GM12878 (cell line): ENCODE data around the gene PPIA. TPM values are rescaled to one million over a fixed set of nuclear protein-coding genes. Genes with fewer than 3 reads are reported as not detected.

ENCODE experiments used
- ATAC-seq: fragments of 200-7000 bp; cut with Tn5 transposase; 3 replicates; pipeline ENCODE4 v1.9.1; 2020; ENCODE audit warnings: mild to moderate bottlenecking, moderate library complexity
- BruUV-seq: library from RNA; stranded (reverse); fragments of 400-500 nt; replicated peaks from 2 replicates; lab custom pipeline; 2021; lab: Mats Ljungman, UMichigan
- CTCF ChIA-PET: fragments of 300-600 bp; sonication (Branson Sonifier 250); formaldehyde crosslinking; extraction: SDS; loops from one replicate; lab custom pipeline; 2021; ENCODE audit warnings: inconsistent platforms; lab: Yijun Ruan, JAX
- POLR2A ChIA-PET: fragments of 350-600 bp; formaldehyde crosslinking; extraction: SDS; loops from one replicate; lab custom pipeline; 2021; ENCODE audit warnings: inconsistent platforms; lab: Charles Lee
- RAD21 ChIA-PET: fragments of 300-600 bp; sonication (Branson Sonifier 250); formaldehyde crosslinking; loops from one replicate; lab custom pipeline; 2023; ENCODE audit warnings: antibody characterized with exemption; ENCODE audit not compliant: unreplicated experiment; lab: Charles Lee
- SMC1A ChIA-PET: fragments of 300-600 bp; sonication (Branson Sonifier 250); formaldehyde crosslinking; loops from one replicate; lab custom pipeline; 2023; ENCODE audit not compliant: unreplicated experiment, uncharacterized antibody; lab: Charles Lee
- DNase-seq: peaks from one replicate; pipeline ENCODE4 v3.0.0-alpha.2; 2011; ENCODE audit warnings: low read depth, low spot score
- FAIRE-seq: peaks from 3 replicates; lab custom pipeline; 2011; peaks lifted over from hg19 to GRCh38; lab: Jason Lieb, UNC
- H2AFZ ChIP-seq: 2 replicates; pipeline ENCODE4 v1.6.0; 2011; ENCODE audit warnings: low read depth, low read length, control low read depth; ENCODE audit not compliant: control insufficient read depth
- H3K27ac ChIP-seq: 2 replicates; pipeline ENCODE4 v1.5.1; 2011; ENCODE audit warnings: control low read depth; ENCODE audit not compliant: control insufficient read depth, insufficient read depth
- H3K27me3 ChIP-seq, 2 experiments: replicated peaks in 1 of 2; 2 replicates each; pipeline versions ENCODE4 v1.6.0 to v1.6.1; 2011; ENCODE audit warnings: low read length in 1 of 2; ENCODE audit not compliant: control insufficient read depth in 2 of 2, insufficient read depth in 2 of 2
- H3K36me3 ChIP-seq, 2 experiments: 2 replicates each; pipeline ENCODE4 v1.5.1; 2011; ENCODE audit warnings: low read length in 1 of 2; ENCODE audit not compliant: control insufficient read depth in 2 of 2, insufficient read depth in 2 of 2
- H3K4me1 ChIP-seq: 2 replicates; pipeline ENCODE4 v1.6.1; 2011; ENCODE audit warnings: mild to moderate bottlenecking, low read length, moderate library complexity, mixed read lengths; ENCODE audit not compliant: control insufficient read depth, insufficient read depth
- H3K4me2 ChIP-seq: 2 replicates; pipeline ENCODE4 v1.6.0; 2011; ENCODE audit warnings: control low read depth; ENCODE audit not compliant: control insufficient read depth, insufficient read depth
- H3K4me3 ChIP-seq: fragments of 200-600 bp; sonication (generic); 2 replicates; pipeline ENCODE4 v1.5.1; 2016
- H3K79me2 ChIP-seq: 2 replicates; pipeline ENCODE4 v1.6.0; 2011; ENCODE audit warnings: low read length; ENCODE audit not compliant: control insufficient read depth, insufficient read depth
- H3K9ac ChIP-seq: 2 replicates; pipeline ENCODE4 v1.8.0; 2011; ENCODE audit warnings: low read length, control low read depth, mixed read lengths; ENCODE audit not compliant: control insufficient read depth, insufficient read depth
- H3K9me3 ChIP-seq: replicated peaks from 3 replicates; pipeline ENCODE4 v1.5.1; 2011; ENCODE audit warnings: mild to moderate bottlenecking, low read length; ENCODE audit not compliant: control insufficient read depth, insufficient read depth
- H4K20me1 ChIP-seq: 2 replicates; pipeline ENCODE4 v1.6.0; 2011; ENCODE audit not compliant: control insufficient read depth, insufficient read depth
- CREB1 ChIP-seq: IDR thresholded peaks from 2 replicates; pipeline ENCODE4 v1.6.1; 2012; ENCODE audit warnings: low read depth, mild to moderate bottlenecking, inconsistent platforms
- EP300 ChIP-seq, 2 experiments: fragments of 150-350 bp in 1 of 2; IDR thresholded peaks; 2 replicates each; pipeline ENCODE4 v1.6.1; 2011 to 2012; ENCODE audit warnings: low read depth in 2 of 2, low read length in 2 of 2, borderline replicate concordance in 1 of 2, improper control_type of control experiment in 1 of 2, inconsistent platforms in 1 of 2; ENCODE audit not compliant: control insufficient read depth in 1 of 2
- GATAD2B ChIP-seq: fragments of 450-650 bp; conservative IDR thresholded peaks from 2 replicates; pipeline ENCODE4 v1.6.1; 2017; ENCODE audit warnings: low read depth, mild to moderate bottlenecking, moderate library complexity
- IKZF1 ChIP-seq: fragments of 450-650 bp; conservative IDR thresholded peaks from 2 replicates; pipeline ENCODE4 v1.6.1; 2017; ENCODE audit warnings: antibody characterized with exemption, mild to moderate bottlenecking
- MTA3 ChIP-seq: IDR thresholded peaks from 2 replicates; pipeline ENCODE4 v1.6.1; 2012; ENCODE audit warnings: low read length, inconsistent platforms, borderline replicate concordance
- NFXL1 ChIP-seq: fragments of 450-650 bp; IDR thresholded peaks from 2 replicates; pipeline ENCODE4 v1.6.1; 2017; ENCODE audit warnings: antibody characterized with exemption, mild to moderate bottlenecking, borderline replicate concordance
- NFYB ChIP-seq: IDR thresholded peaks from 2 replicates; pipeline ENCODE4 v1.6.1; 2011; ENCODE audit warnings: low read depth, mild to moderate bottlenecking, low read length, improper control_type of control experiment, moderate library complexity; ENCODE audit not compliant: insufficient read depth
- NR2F1 ChIP-seq: fragments of 450-650 bp; conservative IDR thresholded peaks from 2 replicates; pipeline ENCODE4 v1.6.1; 2017; ENCODE audit warnings: mild to moderate bottlenecking
- PAX5 ChIP-seq: IDR thresholded peaks from 2 replicates; pipeline ENCODE4 v1.6.1; 2011; ENCODE audit warnings: low read depth, low read length, borderline replicate concordance
- SIX5 ChIP-seq: IDR thresholded peaks from 2 replicates; pipeline ENCODE4 v1.6.1; 2011; ENCODE audit warnings: mild to moderate bottlenecking, low read depth, low read length, moderate library complexity; ENCODE audit not compliant: severe bottlenecking
- SUZ12 ChIP-seq: fragments of 200-600 bp; sonication (generic); IDR thresholded peaks from one replicate; pipeline ENCODE4 v1.6.1; 2018; ENCODE audit warnings: antibody characterized with exemption, mild to moderate bottlenecking; ENCODE audit not compliant: unreplicated experiment
- TCF3 ChIP-seq: IDR thresholded peaks from 2 replicates; pipeline ENCODE4 v1.6.1; 2012; ENCODE audit warnings: low read depth, mild to moderate bottlenecking, low read length, borderline replicate concordance; ENCODE audit not compliant: insufficient read depth
- WGBS: methylation state at CpG from one replicate; pipeline ENCODE4 v1.1.6; 2016; ENCODE audit warnings: low lambda C conversion rate; ENCODE audit not compliant: insufficient replicate concordance, insufficient coverage; ENCODE audit errors: missing lambda C conversion rate; 5-methylcytosine and 5-hydroxymethylcytosine counted together
- in situ Hi-C: fragments of 300-500 bp; cut with MboI; formaldehyde crosslinking; loops from 9 replicates; pipeline ENCODE4 v1.14.3; 2018; ENCODE audit warnings: mixed read lengths
- intact Hi-C: fragments of 100-400 bp; cut with micrococcal nuclease; formaldehyde crosslinking; loops from one replicate; pipeline ENCODE4 v1.14.2; 2022; ENCODE audit not compliant: unreplicated experiment
- polyA plus RNA-seq, 11 experiments: library from polyadenylated mRNA; depleted of rRNA in 4 of 11; unstranded in 6 of 11; stranded (reverse) in 5 of 11; fragments of >200 nt; fragmentation: Nextera tagmentation in 4 of 11; fragmentation: Illumina TruSeq in 1 of 11; extraction: Ambion mirVana in 4 of 11; extraction: Trizol in 1 of 11; gene quantifications; 1 replicate in 1 of 11; 2 replicates in 10 of 11; pipeline versions ENCODE4 v1.2.1 to v1.2.3, GENCODE V29; 2011 to 2016; ENCODE audit warnings: inconsistent platforms in 2 of 11, missing spikeins in 2 of 11, low read depth in 1 of 11
- total RNA-seq, 4 experiments: library from RNA; depleted of rRNA in 3 of 4; stranded (reverse); fragments of >200 nt in 3 of 4; fragmentation: Illumina TruSeq in 1 of 4; extraction: Trizol in 1 of 4; gene quantifications; 2 replicates each; pipeline versions ENCODE4 v1.2.1 to v1.2.3, GENCODE V29; 2013 to 2021
- TF ChIP-seq, protein P1 (sequence below): fragments of 450-650 bp; IDR thresholded peaks from 2 replicates; pipeline ENCODE4 v1.6.1; 2018; ENCODE audit warnings: mild to moderate bottlenecking, low read depth, moderate library complexity; ENCODE audit not compliant: partially characterized antibody
- TF ChIP-seq, protein P2 (sequence below): fragments of 450-650 bp; IDR thresholded peaks from 2 replicates; pipeline ENCODE4 v1.6.1; 2018; ENCODE audit warnings: borderline replicate concordance, mild to moderate bottlenecking; ENCODE audit not compliant: partially characterized antibody
- TF ChIP-seq, protein P3 (sequence below): fragments of 450-650 bp; IDR thresholded peaks from 2 replicates; pipeline ENCODE4 v1.6.1; 2017; ENCODE audit warnings: borderline replicate concordance

PPIA gene
- total and polyA plus RNA-seq, 10 of the 15 experiments (the other 5 are each of a cell fraction or from before 2014, with no cell fraction given): 2,712 to 7,982 (median 5,027) TPM

GRCh38 chr7:44847920-44848634, 51.6 kb downstream of the PPIA start, which contains the start of gene H2AZ2:
H2AZ2 (minus strand) TSS chr7:44848087; CDS start chr7:44847971, 116 bp downstream.
- POLR2A ChIA-PET: interaction anchor here (0.6 to 5.0 kb wide), 24 partner anchors 10 to 588 kb away, joined by 3 to 36 read pairs (median 4); partner anchors contain the start of genes CCM2, OGDH, PPIA and PURB
- WGBS: under 1% methylated on average over 52 of the region's 70 CpGs
- Histone ChIP-seq H3K79me2 (peaks cover 45% of the 10 kb centered on the region), H3K9ac (peak within 1 kb of the TSS; percentile 92), H3K4me3 (peak within 1 kb of the TSS; percentile 84), H3K4me2 (peak within 1 kb of the TSS; percentile 77), H3K4me1 (peaks cover 8% of the 10 kb centered on the region; the same call in 1 of the 2 replicates), H3K27ac (peak within 1 kb of the TSS; percentile 87), H2AFZ (peak within 1 kb of the TSS; percentile 95), H4K20me1 (no peaks in the 10 kb centered on the region), H3K9me3 (no peaks in the 10 kb centered on the region), H3K36me3 (no peaks in the 10 kb centered on the region), H3K27me3 (no peaks in the 10 kb centered on the region)
- CTCF ChIA-PET: interaction anchor here (0.6 to 4.8 kb wide), 21 partner anchors 9 to 357 kb away, joined by 3 to 41 read pairs (median 5); partner anchors contain the start of genes NUDCD3, OGDH and TMED4
- intact Hi-C loops (loop anchor here (1.0 to 5.0 kb wide), 7 partner anchors 37 to 266 kb away; partner anchors contain the start of genes PPIA, PURB, TBRG4 and TMED4), in situ Hi-C loops (no loop called here)
- SMC1A ChIA-PET: interaction anchor here (0.6 to 8.0 kb wide), 22 partner anchors 9 to 289 kb away, joined by 3 to 46 read pairs (median 4); partner anchors contain the start of genes DDX56, OGDH and TMED4
- DNase-seq (peak; percentile 99), FAIRE-seq (peak; percentile 83), ATAC-seq (peak; percentile 91)
- RAD21 ChIA-PET: interaction anchor here (0.6 to 4.0 kb wide), 26 partner anchors 9 to 979 kb away, joined by 3 to 46 read pairs (median 5); partner anchors contain the start of genes CCM2, DDX56, MRPS24 and OGDH
- BruUV-seq: no TSS peak
- no peak; the same call in none of the 2 replicates for TF ChIP-seq IKZF1
- TF ChIP-seq NFXL1: no peak
- TF ChIP-seq EP300 (IDR thresholded peaks at IDR 0.05; ENCODE audit: borderline replicate concordance in 1 of 2, control insufficient read depth in 1 of 2, low read depth in 2 of 2, low read length in 2 of 2): no peak; a peak in 1 of 4 replicates
- TF ChIP-seq, protein P1, sequence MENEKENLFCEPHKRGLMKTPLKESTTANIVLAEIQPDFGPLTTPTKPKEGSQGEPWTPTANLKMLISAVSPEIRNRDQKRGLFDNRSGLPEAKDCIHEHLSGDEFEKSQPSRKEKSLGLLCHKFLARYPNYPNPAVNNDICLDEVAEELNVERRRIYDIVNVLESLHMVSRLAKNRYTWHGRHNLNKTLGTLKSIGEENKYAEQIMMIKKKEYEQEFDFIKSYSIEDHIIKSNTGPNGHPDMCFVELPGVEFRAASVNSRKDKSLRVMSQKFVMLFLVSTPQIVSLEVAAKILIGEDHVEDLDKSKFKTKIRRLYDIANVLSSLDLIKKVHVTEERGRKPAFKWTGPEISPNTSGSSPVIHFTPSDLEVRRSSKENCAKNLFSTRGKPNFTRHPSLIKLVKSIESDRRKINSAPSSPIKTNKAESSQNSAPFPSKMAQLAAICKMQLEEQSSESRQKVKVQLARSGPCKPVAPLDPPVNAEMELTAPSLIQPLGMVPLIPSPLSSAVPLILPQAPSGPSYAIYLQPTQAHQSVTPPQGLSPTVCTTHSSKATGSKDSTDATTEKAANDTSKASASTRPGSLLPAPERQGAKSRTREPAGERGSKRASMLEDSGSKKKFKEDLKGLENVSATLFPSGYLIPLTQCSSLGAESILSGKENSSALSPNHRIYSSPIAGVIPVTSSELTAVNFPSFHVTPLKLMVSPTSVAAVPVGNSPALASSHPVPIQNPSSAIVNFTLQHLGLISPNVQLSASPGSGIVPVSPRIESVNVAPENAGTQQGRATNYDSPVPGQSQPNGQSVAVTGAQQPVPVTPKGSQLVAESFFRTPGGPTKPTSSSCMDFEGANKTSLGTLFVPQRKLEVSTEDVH: peak; percentile 99
- no peak for TF ChIP-seq PAX5
- no peak for TF ChIP-seq SIX5
- TF ChIP-seq TCF3: 0 out of 2 replicates have a peak, but pooled peaks have one; percentile 7
- peak; percentile 49 for TF ChIP-seq NR2F1
- TF ChIP-seq, protein P2, sequence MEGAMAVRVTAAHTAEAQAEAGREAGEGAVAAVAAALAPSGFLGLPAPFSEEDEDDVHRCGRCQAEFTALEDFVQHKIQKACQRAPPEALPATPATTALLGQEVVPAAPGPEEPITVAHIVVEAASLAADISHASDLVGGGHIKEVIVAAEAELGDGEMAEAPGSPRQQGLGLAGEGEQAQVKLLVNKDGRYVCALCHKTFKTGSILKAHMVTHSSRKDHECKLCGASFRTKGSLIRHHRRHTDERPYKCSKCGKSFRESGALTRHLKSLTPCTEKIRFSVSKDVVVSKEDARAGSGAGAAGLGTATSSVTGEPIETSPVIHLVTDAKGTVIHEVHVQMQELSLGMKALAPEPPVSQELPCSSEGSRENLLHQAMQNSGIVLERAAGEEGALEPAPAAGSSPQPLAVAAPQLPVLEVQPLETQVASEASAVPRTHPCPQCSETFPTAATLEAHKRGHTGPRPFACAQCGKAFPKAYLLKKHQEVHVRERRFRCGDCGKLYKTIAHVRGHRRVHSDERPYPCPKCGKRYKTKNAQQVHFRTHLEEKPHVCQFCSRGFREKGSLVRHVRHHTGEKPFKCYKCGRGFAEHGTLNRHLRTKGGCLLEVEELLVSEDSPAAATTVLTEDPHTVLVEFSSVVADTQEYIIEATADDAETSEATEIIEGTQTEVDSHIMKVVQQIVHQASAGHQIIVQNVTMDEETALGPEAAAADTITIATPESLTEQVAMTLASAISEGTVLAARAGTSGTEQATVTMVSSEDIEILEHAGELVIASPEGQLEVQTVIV: peak; percentile 56
- peak; percentile 25 for TF ChIP-seq GATAD2B
- TF ChIP-seq, protein P3, sequence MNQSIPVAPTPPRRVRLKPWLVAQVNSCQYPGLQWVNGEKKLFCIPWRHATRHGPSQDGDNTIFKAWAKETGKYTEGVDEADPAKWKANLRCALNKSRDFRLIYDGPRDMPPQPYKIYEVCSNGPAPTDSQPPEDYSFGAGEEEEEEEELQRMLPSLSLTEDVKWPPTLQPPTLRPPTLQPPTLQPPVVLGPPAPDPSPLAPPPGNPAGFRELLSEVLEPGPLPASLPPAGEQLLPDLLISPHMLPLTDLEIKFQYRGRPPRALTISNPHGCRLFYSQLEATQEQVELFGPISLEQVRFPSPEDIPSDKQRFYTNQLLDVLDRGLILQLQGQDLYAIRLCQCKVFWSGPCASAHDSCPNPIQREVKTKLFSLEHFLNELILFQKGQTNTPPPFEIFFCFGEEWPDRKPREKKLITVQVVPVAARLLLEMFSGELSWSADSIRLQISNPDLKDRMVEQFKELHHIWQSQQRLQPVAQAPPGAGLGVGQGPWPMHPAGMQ: no peak
- TF ChIP-seq CREB1: peak; percentile 93
- no peak for TF ChIP-seq MTA3
- peak; percentile 99 for TF ChIP-seq NFYB
- no peak for TF ChIP-seq SUZ12
